HEK293 (cell line): ENCODE data around the gene INKA2.

Experiments
- CTCF ChIP-seq: fragments of 450-650 bp; formaldehyde crosslinking; IDR thresholded peaks from 2 replicates; pipeline ENCODE4 v1.5.1; 2016; ENCODE audit warnings: missing biosample characterization, missing genetic modification characterization
- KLF1 ChIP-seq: fragments of 450-650 bp; formaldehyde crosslinking; IDR thresholded peaks from 2 replicates; pipeline ENCODE4 v1.5.1; 2016; ENCODE audit warnings: missing biosample characterization, missing genetic modification characterization
- KLF16 ChIP-seq: fragments of 450-650 bp; formaldehyde crosslinking; IDR thresholded peaks from 2 replicates; pipeline ENCODE4 v1.5.1; 2017; ENCODE audit warnings: missing biosample characterization, missing genetic modification characterization
- PBX3 ChIP-seq: sonication (generic); formaldehyde crosslinking; IDR thresholded peaks from 2 replicates; pipeline ENCODE4 v1.8.1; 2022; ENCODE audit warnings: mild to moderate bottlenecking, moderate library complexity, missing genetic modification reagents
- TCF7L2 ChIP-seq: IDR thresholded peaks from 2 replicates; pipeline ENCODE4 v1.6.1; 2011; ENCODE audit warnings: low read depth, mild to moderate bottlenecking, inconsistent platforms, low read length, moderate library complexity, borderline replicate concordance
- ZNF423 ChIP-seq: fragments of 450-650 bp; formaldehyde crosslinking; IDR thresholded peaks from 2 replicates; pipeline ENCODE4 v1.5.1; 2016; ENCODE audit warnings: missing biosample characterization, missing genetic modification characterization
- ZNF707 ChIP-seq: fragments of 450-650 bp; formaldehyde crosslinking; IDR thresholded peaks from 2 replicates; pipeline ENCODE4 v1.5.1; 2016; ENCODE audit warnings: missing biosample characterization, missing genetic modification characterization
- ZSCAN30 ChIP-seq: fragments of 450-650 bp; IDR thresholded peaks from 2 replicates; pipeline ENCODE4 v1.5.1; 2018; ENCODE audit warnings: missing biosample characterization, mild to moderate bottlenecking, missing genetic modification characterization, moderate library complexity
- TF ChIP-seq, protein P1 (sequence below): fragments of 450-650 bp; formaldehyde crosslinking; IDR thresholded peaks from 2 replicates; pipeline ENCODE4 v1.5.1; 2016; ENCODE audit warnings: missing biosample characterization, missing genetic modification characterization

GRCh38 chr1:111733992-111734341 is 5.2 kb downstream of the INKA2 start:
- no peak for TF ChIP-seq ZNF423 (tag by site-specific recombination)
- no peak for TF ChIP-seq CTCF (tag by site-specific recombination)
- TF ChIP-seq ZSCAN30 (tag by site-specific recombination), result no peak
- TF ChIP-seq KLF1, result no peak
- TF ChIP-seq ZNF707 (tag by site-specific recombination), result no peak
- TF ChIP-seq PBX3 (CRISPR knock-in tag), result no peak
- TF ChIP-seq TCF7L2, result no peak
- TF ChIP-seq, protein P1, sequence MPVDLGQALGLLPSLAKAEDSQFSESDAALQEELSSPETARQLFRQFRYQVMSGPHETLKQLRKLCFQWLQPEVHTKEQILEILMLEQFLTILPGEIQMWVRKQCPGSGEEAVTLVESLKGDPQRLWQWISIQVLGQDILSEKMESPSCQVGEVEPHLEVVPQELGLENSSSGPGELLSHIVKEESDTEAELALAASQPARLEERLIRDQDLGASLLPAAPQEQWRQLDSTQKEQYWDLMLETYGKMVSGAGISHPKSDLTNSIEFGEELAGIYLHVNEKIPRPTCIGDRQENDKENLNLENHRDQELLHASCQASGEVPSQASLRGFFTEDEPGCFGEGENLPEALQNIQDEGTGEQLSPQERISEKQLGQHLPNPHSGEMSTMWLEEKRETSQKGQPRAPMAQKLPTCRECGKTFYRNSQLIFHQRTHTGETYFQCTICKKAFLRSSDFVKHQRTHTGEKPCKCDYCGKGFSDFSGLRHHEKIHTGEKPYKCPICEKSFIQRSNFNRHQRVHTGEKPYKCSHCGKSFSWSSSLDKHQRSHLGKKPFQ (tag by site-specific recombination), result no peak
- no peak for TF ChIP-seq KLF16 (tag by site-specific recombination)
